ENCODE measurements around the gene TTC28. TPM values are rescaled to one million over a fixed set of nuclear protein-coding genes. Genes with fewer than 3 reads are reported as not detected.
A peak's percentile ranks its signal among the peaks of the same experiment; 100 is the strongest.

Gene TTC28
- total and polyA plus RNA-seq, 10 of the 15 experiments (the other 5 are each of a cell fraction or from before 2014, with no cell fraction given), result 0.15 to 8.4 (median 1.4) TPM

GRCh38 chr22:27992294-27993165 lies 687.1 kb downstream of the TTC28 start (continued):
- TF ChIP-seq SREBF1 (IDR thresholded peaks at IDR 0.05; ENCODE audit: low read length), result no peak
- no peak for TF ChIP-seq ZNF384 (IDR thresholded peaks at IDR 0.05; ENCODE audit: borderline replicate concordance, low read depth, low read length)

- no TSS peak for BruUV-seq (replicated peaks)
- in situ Hi-C loops (cut with MboI), result no loop called here
- ChIA-PET POLR2A (no interaction called here), RAD21 (ENCODE audit: unreplicated experiment) (interaction anchor here (1.1 to 1.4 kb wide), 2 partner anchors 71 to 114 kb away, joined by 3 to 4 read pairs; no protein-coding TSS in a partner anchor), SMC1A (ENCODE audit: uncharacterized antibody, unreplicated experiment) (interaction anchor here (1.0 to 1.6 kb wide), 2 partner anchors 11 to 16 kb away, joined by 3 read pairs; no protein-coding TSS in a partner anchor), CTCF (interaction anchor here (1.0 to 1.7 kb wide), 7 partner anchors 47 to 128 kb away, joined by 3 to 5 read pairs (median 3); no protein-coding TSS in a partner anchor)
- no peak for DNase-seq (ENCODE audit: low read depth, low spot score)
- Histone ChIP-seq H2AFZ (ENCODE audit: control insufficient read depth, low read depth, low read length) (no peak overlapping the region), H3K4me2 (ENCODE audit: control insufficient read depth, insufficient read depth) (no peak overlapping the region), H3K9ac (ENCODE audit: control insufficient read depth, insufficient read depth, low read length) (no peak overlapping the region), H3K9me3 (replicated peaks; ENCODE audit: control insufficient read depth, insufficient read depth, low read length) (no peaks in the 10 kb centered on the region), H3K27me3 (replicated peaks in 1 of 2; ENCODE audit: control insufficient read depth in 2 of 2, insufficient read depth in 2 of 2, low read length in 1 of 2) (no peaks in the 10 kb centered on the region), H3K4me1 (ENCODE audit: control insufficient read depth, insufficient read depth, low read length) (no peaks in the 10 kb centered on the region), H4K20me1 (ENCODE audit: control insufficient read depth, insufficient read depth) (no peaks in the 10 kb centered on the region), H3K79me2 (ENCODE audit: control insufficient read depth, insufficient read depth, low read length) (no peaks in the 10 kb centered on the region), H3K27ac (ENCODE audit: control insufficient read depth, insufficient read depth) (no peak overlapping the region), H3K36me3 (ENCODE audit: control insufficient read depth in 2 of 2, insufficient read depth in 2 of 2, low read length in 1 of 2) (no peaks in the 10 kb centered on the region), H3K4me3 (no peak overlapping the region)
- no peak for FAIRE-seq
- TF ChIP-seq FOXK2 (IDR thresholded peaks at IDR 0.05), result no peak
- 0 out of 2 replicates have a peak, but pooled peaks have one; percentile 9 for TF ChIP-seq RUNX3 (IDR thresholded peaks at IDR 0.05; ENCODE audit: low read length)
- TF ChIP-seq TCF3 (IDR thresholded peaks at IDR 0.05; ENCODE audit: borderline replicate concordance, insufficient read depth, low read depth, low read length), result peak; percentile 43; the same call in 1 of the 2 replicates
- no peak for TF ChIP-seq SMC3 (IDR thresholded peaks at IDR 0.05; ENCODE audit: borderline replicate concordance, low read length)
- TF ChIP-seq PAX5 (IDR thresholded peaks at IDR 0.05; ENCODE audit: borderline replicate concordance, low read depth, low read length), result peak; percentile 39; the same call in 1 of the 2 replicates
- TF ChIP-seq NFYB (IDR thresholded peaks at IDR 0.05; ENCODE audit: insufficient read depth, low read depth, low read length), result no peak
- no peak for TF ChIP-seq ATF3 (IDR thresholded peaks at IDR 0.05; ENCODE audit: borderline replicate concordance, extremely low read depth, low read depth, low read length)
- TF ChIP-seq KLF5 (IDR thresholded peaks at IDR 0.05; ENCODE audit: partially characterized antibody), result no peak
- TF ChIP-seq SUZ12 (IDR thresholded peaks at IDR 0.05; ENCODE audit: unreplicated experiment), result no peak
- peak; percentile 19; the same call in 1 of the 2 replicates for TF ChIP-seq TCF12 (IDR thresholded peaks at IDR 0.05; ENCODE audit: low read depth, low read length)
- no peak for TF ChIP-seq POLR2A (IDR thresholded peaks at IDR 0.05; ENCODE audit: low read depth, low read length)
- no peak for TF ChIP-seq TARDBP (IDR thresholded peaks at IDR 0.05; ENCODE audit: borderline replicate concordance)
- peak; percentile 90 for TF ChIP-seq TCF7 (IDR thresholded peaks at IDR 0.05; ENCODE audit: borderline replicate concordance)
- ATAC-seq, result peak; percentile 22
- 3% methylated on average over 7 of the region's 7 CpGs for WGBS (ENCODE audit: insufficient coverage, insufficient replicate concordance, low lambda C conversion rate, missing lambda C conversion rate)
- intact Hi-C loops (cut with micrococcal nuclease; ENCODE audit: unreplicated experiment), result no loop called here
Observed at GRCh38 chr22:27991586-27992293, 687.9 kb downstream of the TTC28 start.

Measured in GM12878 (cell line).